ENCODE results near the gene DNM3. TPM values are rescaled to one million over a fixed set of nuclear protein-coding genes. Genes with fewer than 3 reads are reported as not detected.

The DNM3 gene
- total RNA-seq, 1 donor from 2014 or later: 15.4 TPM

- DNase-seq: no peak
These were observed 57.6 kb downstream of the DNM3 start for GRCh38 chr1:171898941-171899340.

GRCh38 chr1:171899838-171900237 is 58.5 kb downstream of the DNM3 start:
- Histone ChIP-seq H3K36me3 (no peaks in the 10 kb centered on the region), H3K27me3 (no peaks in the 10 kb centered on the region), H3K9me3 (no peaks in the 10 kb centered on the region), H3K4me3 (no peak overlapping the region), H3K4me1 (no peaks in the 10 kb centered on the region), H3K27ac (no peak overlapping the region)
- TF ChIP-seq CTCF (IDR thresholded peaks at IDR 0.05): no peak
- ATAC-seq (no peak), DNase-seq (no peak)
- intact Hi-C loops (cut with DNase I): no loop called here

More at GRCh38 chr1:171898941-171899340, 57.6 kb downstream of the DNM3 start:
- no peaks in the 10 kb centered on the region for H3K27me3 ChIP-seq
- intact Hi-C loops (cut with DNase I): no loop called here
- no peak for TF ChIP-seq CTCF (IDR thresholded peaks at IDR 0.05)
- H3K4me1 ChIP-seq: no peaks in the 10 kb centered on the region
- ATAC-seq: no peak
- H3K36me3 ChIP-seq: no peaks in the 10 kb centered on the region
- H3K4me3 ChIP-seq: no peak overlapping the region
- H3K27ac ChIP-seq: peak overlapping the region; percentile 44
- no peaks in the 10 kb centered on the region for H3K9me3 ChIP-seq

GRCh38 chr1:171901245-171901644 is 59.9 kb downstream of the DNM3 start:
- intact Hi-C loops (cut with DNase I): no loop called here
- TF ChIP-seq CTCF (IDR thresholded peaks at IDR 0.05): no peak
- DNase-seq (no peak), ATAC-seq (no peak)
- Histone ChIP-seq H3K27ac (no peak overlapping the region), H3K4me3 (no peak overlapping the region), H3K9me3 (no peaks in the 10 kb centered on the region), H3K36me3 (no peaks in the 10 kb centered on the region), H3K27me3 (no peaks in the 10 kb centered on the region), H3K4me1 (peaks cover 8% of the 10 kb centered on the region)

- no peak for TF ChIP-seq CTCF (IDR thresholded peaks at IDR 0.05)
- intact Hi-C loops (cut with DNase I): no loop called here
- Histone ChIP-seq H3K27me3 (no peaks in the 10 kb centered on the region), H3K9me3 (no peaks in the 10 kb centered on the region), H3K4me3 (no peak overlapping the region), H3K27ac (no peak overlapping the region), H3K4me1 (peaks cover 8% of the 10 kb centered on the region), H3K36me3 (no peaks in the 10 kb centered on the region)
- no peak for ATAC-seq
- no peak for DNase-seq
These were observed 61.2 kb downstream of the DNM3 start for GRCh38 chr1:171902527-171902926.

GRCh38 chr1:171904778-171905450 is 63.6 kb downstream of the DNM3 start:
- Histone ChIP-seq H3K4me1 (peaks cover 15% of the 10 kb centered on the region), H3K4me3 (no peak overlapping the region), H3K9me3 (no peaks in the 10 kb centered on the region), H3K27ac (no peak overlapping the region), H3K27me3 (no peaks in the 10 kb centered on the region), H3K36me3 (no peaks in the 10 kb centered on the region)
- DNase-seq (no peak), ATAC-seq (peak; percentile 74)
- intact Hi-C loops (cut with DNase I): no loop called here
- no peak for TF ChIP-seq CTCF (IDR thresholded peaks at IDR 0.05)

- Histone ChIP-seq H3K4me1 (peaks cover 31% of the 10 kb centered on the region), H3K36me3 (no peaks in the 10 kb centered on the region), H3K27me3 (no peaks in the 10 kb centered on the region), H3K27ac (no peak overlapping the region), H3K9me3 (no peaks in the 10 kb centered on the region), H3K4me3 (no peak overlapping the region)
- no peak for DNase-seq
- TF ChIP-seq CTCF (IDR thresholded peaks at IDR 0.05): no peak
- ATAC-seq: peak; percentile 15
- intact Hi-C loops (cut with DNase I): no loop called here
These were observed 68.4 kb downstream of the DNM3 start for GRCh38 chr1:171909711-171910110.

Measured in upper lobe of right lung (tissue), 1 donor.